SK-N-SH treated with all-trans-retinoic acid at 6 μM for 48 hours (cell line): ENCODE results near the gene LY6G5C.

Experiments
- ATAC-seq: fragments of 200-7000 bp; cut with Tn5 transposase; 3 replicates; pipeline ENCODE4 v1.9.1; 2020; ENCODE audit warnings: mild to moderate bottlenecking, moderate library complexity
- ARNTL ChIP-seq: fragments of 450-650 bp; formaldehyde crosslinking; IDR thresholded peaks from 2 replicates; pipeline ENCODE4 v1.5.0; 2020; ENCODE audit warnings: low read depth, mild to moderate bottlenecking, moderate library complexity, borderline replicate concordance
- BACH2 ChIP-seq: fragments of 250-450 bp; sonication (Bioruptor Pico); IDR thresholded peaks from 2 replicates; pipeline ENCODE4 v1.9.0; 2021; ENCODE audit warnings: mild to moderate bottlenecking, borderline replicate concordance
- CREB5 ChIP-seq: fragments of 250-450 bp; sonication (Bioruptor Pico); IDR thresholded peaks from 2 replicates; pipeline ENCODE4 v1.5.1; 2020; ENCODE audit warnings: low read depth, mild to moderate bottlenecking, moderate library complexity
- CSDC2 ChIP-seq: fragments of 250-450 bp; sonication (Bioruptor Pico); IDR thresholded peaks from 2 replicates; pipeline ENCODE4 v1.5.0; 2020; ENCODE audit warnings: mild to moderate bottlenecking, moderate library complexity
- CSRNP3 ChIP-seq: fragments of 250-450 bp; sonication (Bioruptor Pico); IDR thresholded peaks from 2 replicates; pipeline ENCODE4 v1.5.1; 2021; ENCODE audit warnings: mild to moderate bottlenecking, moderate library complexity
- ESRRG ChIP-seq: fragments of 250-450 bp; sonication (Bioruptor Pico); IDR thresholded peaks from 2 replicates; pipeline ENCODE4 v1.6.1; 2021; ENCODE audit warnings: mild to moderate bottlenecking
- GLIS3 ChIP-seq: fragments of 250-450 bp; sonication (Bioruptor Pico); IDR thresholded peaks from 2 replicates; pipeline ENCODE4 v1.5.0; 2020; ENCODE audit warnings: mild to moderate bottlenecking, moderate library complexity
- ISL1 ChIP-seq: fragments of 250-450 bp; sonication (Bioruptor Pico); IDR thresholded peaks from 2 replicates; pipeline ENCODE4 v2.1.2; 2022; ENCODE audit warnings: mild to moderate bottlenecking, moderate library complexity
- OSR1 ChIP-seq: fragments of 250-450 bp; sonication (Bioruptor Pico); IDR thresholded peaks from 2 replicates; pipeline ENCODE4 v1.8.0; 2022; ENCODE audit warnings: moderate library complexity, mild to moderate bottlenecking, inconsistent platforms
- POU6F1 ChIP-seq: fragments of 250-450 bp; sonication (Bioruptor Pico); IDR thresholded peaks from 2 replicates; pipeline ENCODE4 v1.8.0; 2021; ENCODE audit warnings: low read depth, mild to moderate bottlenecking, moderate library complexity, borderline replicate concordance
- PPARA ChIP-seq: fragments of 250-450 bp; sonication (Bioruptor Pico); IDR thresholded peaks from 2 replicates; pipeline ENCODE4 v1.5.0; 2020; ENCODE audit warnings: mild to moderate bottlenecking, borderline replicate concordance
- RARB ChIP-seq: fragments of 250-450 bp; sonication (Bioruptor Pico); IDR thresholded peaks from 2 replicates; pipeline ENCODE4 v1.8.0; 2021; ENCODE audit warnings: mild to moderate bottlenecking, moderate library complexity
- TCF4 ChIP-seq: fragments of 250-450 bp; sonication (Bioruptor Pico); IDR thresholded peaks from 2 replicates; pipeline ENCODE4 v1.8.0; 2021; ENCODE audit warnings: mild to moderate bottlenecking, moderate library complexity, borderline replicate concordance
- TSHZ2 ChIP-seq: fragments of 250-450 bp; sonication (Bioruptor Pico); IDR thresholded peaks from 2 replicates; pipeline ENCODE4 v1.5.0; 2020; ENCODE audit warnings: mild to moderate bottlenecking, moderate library complexity
- ZC3H10 ChIP-seq: fragments of 250-450 bp; sonication (Bioruptor Pico); IDR thresholded peaks from 2 replicates; pipeline ENCODE4 v1.5.1; 2021; ENCODE audit warnings: mild to moderate bottlenecking, moderate library complexity
- ZFP3 ChIP-seq: fragments of 250-450 bp; sonication (Bioruptor Pico); IDR thresholded peaks from 2 replicates; pipeline ENCODE4 v1.5.0; 2020; ENCODE audit warnings: mild to moderate bottlenecking, moderate library complexity
- ZFP30 ChIP-seq: fragments of 450-650 bp; formaldehyde crosslinking; IDR thresholded peaks from 2 replicates; pipeline ENCODE4 v1.5.0; 2022; ENCODE audit warnings: mild to moderate bottlenecking, moderate library complexity
- ZNF565 ChIP-seq: fragments of 450-650 bp; formaldehyde crosslinking; conservative IDR thresholded peaks from 2 replicates; pipeline ENCODE4 v1.5.0; 2020; ENCODE audit warnings: low read depth, mild to moderate bottlenecking, moderate library complexity
- ZNF70 ChIP-seq: fragments of 450-650 bp; formaldehyde crosslinking; IDR thresholded peaks from 2 replicates; pipeline ENCODE4 v1.5.0; 2020; ENCODE audit warnings: mild to moderate bottlenecking, moderate library complexity
- ZNF8 ChIP-seq: fragments of 450-650 bp; formaldehyde crosslinking; IDR thresholded peaks from 2 replicates; pipeline ENCODE4 v1.5.0; 2020; ENCODE audit warnings: mild to moderate bottlenecking, moderate library complexity

The LY6G5C gene

GRCh38 chr6:31721351-31722020, 40.6 kb upstream of the LY6G5C start, which contains the start of gene LY6G6C:
LY6G6C (minus strand) TSS chr6:31721746; CDS start chr6:31721679, 67 bp downstream.
- no peak for ATAC-seq
- no peak for TF ChIP-seq ARNTL (CRISPR knock-in tag)
- no peak for TF ChIP-seq ZNF70 (CRISPR knock-in tag)
- TF ChIP-seq ZNF8 = no peak
- no peak for TF ChIP-seq ESRRG (CRISPR knock-in tag)
- no peak for TF ChIP-seq CSRNP3 (CRISPR knock-in tag)
- TF ChIP-seq POU6F1 = no peak
- no peak for TF ChIP-seq ZNF565
- no peak for TF ChIP-seq ZFP30 (CRISPR knock-in tag)
- TF ChIP-seq ISL1 (CRISPR knock-in tag) = no peak
- no peak for TF ChIP-seq PPARA (CRISPR knock-in tag)
- TF ChIP-seq OSR1 = no peak
- TF ChIP-seq CSDC2 (CRISPR knock-in tag) = no peak
- TF ChIP-seq ZC3H10 (CRISPR knock-in tag) = no peak
- no peak for TF ChIP-seq CREB5 (CRISPR knock-in tag)
- TF ChIP-seq TSHZ2 (CRISPR knock-in tag) = no peak

- no peak for ATAC-seq
- no peak for TF ChIP-seq POU6F1
- TF ChIP-seq OSR1 = no peak
- TF ChIP-seq ZNF70 (CRISPR knock-in tag) = no peak
- no peak for TF ChIP-seq ARNTL (CRISPR knock-in tag)
- TF ChIP-seq BACH2 (CRISPR knock-in tag) = no peak
- TF ChIP-seq ZFP30 (CRISPR knock-in tag) = no peak
- no peak for TF ChIP-seq PPARA (CRISPR knock-in tag)
- no peak for TF ChIP-seq RARB (CRISPR knock-in tag)
- TF ChIP-seq ZNF8 = no peak
- no peak for TF ChIP-seq TCF4
- no peak for TF ChIP-seq GLIS3
- TF ChIP-seq ZNF565 = no peak
- no peak for TF ChIP-seq ESRRG (CRISPR knock-in tag)
- no peak for TF ChIP-seq ZC3H10 (CRISPR knock-in tag)
- TF ChIP-seq ISL1 (CRISPR knock-in tag) = no peak
- no peak for TF ChIP-seq ZFP3 (CRISPR knock-in tag)
- TF ChIP-seq CSDC2 (CRISPR knock-in tag) = no peak
- no peak for TF ChIP-seq TSHZ2 (CRISPR knock-in tag)
Observed at GRCh38 chr6:31720196-31720770, 39.4 kb upstream of the LY6G5C start.
